IPS-18a (cell line): ENCODE measurements around the gene FIGNL2.

ENCODE experiments used
- H3K27ac ChIP-seq: one replicate; pipeline ENCODE4 v1.5.1; 2013; ENCODE audit warnings: low read length
- H3K27me3 ChIP-seq: one replicate; pipeline ENCODE4 v1.6.1; 2013; ENCODE audit warnings: mild to moderate bottlenecking, low read length; ENCODE audit not compliant: control insufficient read depth, insufficient read depth
- H3K36me3 ChIP-seq: one replicate; pipeline ENCODE4 v1.6.1; 2013; ENCODE audit warnings: low read depth, low read length; ENCODE audit not compliant: control insufficient read depth
- H3K4me1 ChIP-seq: one replicate; pipeline ENCODE4 v1.6.1; 2013; ENCODE audit warnings: low read depth, low read length; ENCODE audit not compliant: control insufficient read depth
- H3K4me3 ChIP-seq: one replicate; pipeline ENCODE4 v1.5.1; 2013; ENCODE audit warnings: low read length
- H3K9ac ChIP-seq: one replicate; pipeline ENCODE4 v1.6.1; 2013; ENCODE audit warnings: mild to moderate bottlenecking, low read length, moderate library complexity
- H3K9me3 ChIP-seq: one replicate; pipeline ENCODE4 v1.6.1; 2013; ENCODE audit warnings: low read depth, low read length; ENCODE audit not compliant: control insufficient read depth

FIGNL2 gene, protein sequence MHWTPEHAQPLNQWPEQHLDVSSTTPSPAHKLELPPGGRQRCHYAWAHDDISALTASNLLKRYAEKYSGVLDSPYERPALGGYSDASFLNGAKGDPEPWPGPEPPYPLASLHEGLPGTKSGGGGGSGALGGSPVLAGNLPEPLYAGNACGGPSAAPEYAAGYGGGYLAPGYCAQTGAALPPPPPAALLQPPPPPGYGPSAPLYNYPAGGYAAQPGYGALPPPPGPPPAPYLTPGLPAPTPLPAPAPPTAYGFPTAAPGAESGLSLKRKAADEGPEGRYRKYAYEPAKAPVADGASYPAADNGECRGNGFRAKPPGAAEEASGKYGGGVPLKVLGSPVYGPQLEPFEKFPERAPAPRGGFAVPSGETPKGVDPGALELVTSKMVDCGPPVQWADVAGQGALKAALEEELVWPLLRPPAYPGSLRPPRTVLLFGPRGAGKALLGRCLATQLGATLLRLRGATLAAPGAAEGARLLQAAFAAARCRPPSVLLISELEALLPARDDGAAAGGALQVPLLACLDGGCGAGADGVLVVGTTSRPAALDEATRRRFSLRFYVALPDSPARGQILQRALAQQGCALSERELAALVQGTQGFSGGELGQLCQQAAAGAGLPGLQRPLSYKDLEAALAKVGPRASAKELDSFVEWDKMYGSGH

DNA sequence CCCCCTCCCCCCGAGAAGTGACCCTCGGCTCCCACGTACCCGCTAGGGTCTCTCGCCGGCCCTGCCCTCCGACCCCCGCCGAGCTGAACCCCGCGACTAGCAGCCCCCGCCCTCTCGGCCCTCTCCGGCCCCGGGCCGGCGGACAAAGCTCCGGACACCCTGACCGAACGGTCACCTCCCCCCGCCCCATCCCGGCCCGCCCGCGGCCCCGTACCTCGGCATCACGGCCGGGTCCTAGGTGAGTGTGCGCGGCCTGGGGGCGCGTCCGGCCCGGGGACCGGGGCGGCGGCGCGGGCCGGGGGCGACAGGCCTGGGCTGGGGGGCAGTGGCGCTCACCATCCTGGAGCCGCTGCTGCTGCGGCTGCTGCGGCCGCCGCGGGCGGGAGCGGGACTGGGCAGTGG lies at the start of gene FIGNL2:
FIGNL2 (minus strand) TSS at position 393 of the 402 bp plus-strand sequence. CDS start 26,305 bp downstream, outside the sequence.
- peak within 1 kb of the TSS; percentile 43 for H3K9ac ChIP-seq
- peak within 1 kb of the TSS; percentile 72 for H3K4me3 ChIP-seq

DNA sequence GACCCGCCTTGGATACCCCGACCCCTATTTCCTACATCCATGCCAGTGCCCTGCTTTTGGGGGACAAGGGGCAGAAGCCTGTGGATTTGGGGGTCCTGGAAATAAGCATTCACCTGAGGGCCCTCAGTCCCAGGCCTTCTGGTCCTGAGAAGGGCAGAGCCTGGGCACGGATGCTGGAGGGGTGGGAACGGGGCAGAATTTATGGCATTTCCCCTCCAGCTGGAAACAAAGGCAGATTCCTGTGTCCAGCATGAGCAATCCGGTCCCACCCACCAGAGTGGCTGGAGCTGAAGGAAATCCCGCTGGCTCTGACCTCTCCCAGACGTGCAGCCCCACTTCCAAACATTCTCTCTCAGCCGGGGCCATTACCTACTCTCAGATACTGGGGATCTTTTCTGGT lies 48.7 kb upstream of the FIGNL2 start:
- Histone ChIP-seq H3K4me3 (no peak overlapping the region), H3K27me3 (no peaks in the 10 kb centered on the region), H3K36me3 (no peaks in the 10 kb centered on the region), H3K9ac (no peak overlapping the region), H3K9me3 (no peaks in the 10 kb centered on the region), H3K27ac (no peak overlapping the region), H3K4me1 (no peaks in the 10 kb centered on the region)

More for the DNA sequence above, at the start of gene FIGNL2:
- H3K9me3 ChIP-seq = no peaks in the 10 kb centered on the region
- H3K36me3 ChIP-seq = no peaks in the 10 kb centered on the region
- peaks cover 31% of the 10 kb centered on the region for H3K4me1 ChIP-seq
- H3K27me3 ChIP-seq = peaks cover 42% of the 10 kb centered on the region
- no peak within 1 kb of the TSS for H3K27ac ChIP-seq

DNA sequence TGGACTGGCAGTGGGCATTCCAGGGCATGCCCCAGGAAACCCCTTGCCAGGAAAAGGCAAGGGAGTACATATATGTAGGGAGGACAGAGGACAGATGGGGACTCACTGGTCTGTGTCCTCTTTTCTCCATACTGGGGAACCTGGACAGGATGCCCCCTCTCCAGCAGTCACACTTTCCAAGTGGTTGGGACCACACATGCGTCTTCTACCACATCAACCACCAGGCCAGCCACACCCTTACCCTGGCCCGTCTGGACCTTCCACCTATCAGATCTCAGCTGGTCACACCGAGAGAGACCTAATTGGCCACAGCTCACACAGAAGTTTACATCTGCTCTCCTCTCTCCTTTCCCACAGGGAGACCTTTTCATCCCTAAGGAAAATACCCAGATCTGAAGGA lies 47.7 kb upstream of the FIGNL2 start:
- Histone ChIP-seq H3K27me3 (no peaks in the 10 kb centered on the region), H3K9me3 (no peaks in the 10 kb centered on the region), H3K4me1 (no peaks in the 10 kb centered on the region), H3K27ac (no peak overlapping the region), H3K9ac (no peak overlapping the region), H3K36me3 (no peaks in the 10 kb centered on the region), H3K4me3 (no peak overlapping the region)

- H3K9me3 ChIP-seq = no peaks in the 10 kb centered on the region
- no peak overlapping the region for H3K27ac ChIP-seq
Observed at GRCh38 chr12:51895378-51896135, 47.0 kb upstream of the FIGNL2 start.

DNA sequence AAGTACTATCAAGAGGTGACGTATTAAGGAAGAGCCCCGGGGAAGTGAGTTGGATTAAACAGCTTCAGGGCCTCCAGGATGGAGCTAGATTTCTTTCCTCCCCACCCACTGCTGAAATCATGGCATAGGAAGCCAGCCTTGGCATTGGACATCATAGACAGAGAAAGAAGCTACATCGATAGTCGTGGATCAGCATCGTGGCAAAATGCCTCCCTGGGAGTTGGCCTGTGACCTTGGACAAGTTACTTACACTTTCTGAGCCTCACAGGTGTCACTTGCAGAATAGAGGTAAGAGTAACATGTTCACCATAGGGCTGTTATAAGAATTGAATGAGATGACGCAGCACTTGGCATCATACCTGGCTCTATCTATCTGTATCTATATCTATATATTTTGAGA lies 45.3 kb upstream of the FIGNL2 start:
- Histone ChIP-seq H3K9ac (no peak overlapping the region), H3K27ac (no peak overlapping the region), H3K4me3 (no peak overlapping the region), H3K9me3 (no peaks in the 10 kb centered on the region), H3K27me3 (no peaks in the 10 kb centered on the region), H3K4me1 (peaks cover 5% of the 10 kb centered on the region), H3K36me3 (no peaks in the 10 kb centered on the region)

More at GRCh38 chr12:51895378-51896135, 47.0 kb upstream of the FIGNL2 start:
- no peak overlapping the region for H3K9ac ChIP-seq
- no peaks in the 10 kb centered on the region for H3K4me1 ChIP-seq
- no peak overlapping the region for H3K4me3 ChIP-seq
- no peaks in the 10 kb centered on the region for H3K36me3 ChIP-seq
- no peaks in the 10 kb centered on the region for H3K27me3 ChIP-seq

GRCh38 chr12:51891843-51892242 lies 43.3 kb upstream of the FIGNL2 start:
- H3K4me1 ChIP-seq = peaks cover 5% of the 10 kb centered on the region
- H3K36me3 ChIP-seq = no peaks in the 10 kb centered on the region
- no peaks in the 10 kb centered on the region for H3K9me3 ChIP-seq
- peaks cover 6% of the 10 kb centered on the region for H3K27me3 ChIP-seq
- no peak overlapping the region for H3K4me3 ChIP-seq
- no peak overlapping the region for H3K9ac ChIP-seq
- H3K27ac ChIP-seq = no peak overlapping the region

DNA sequence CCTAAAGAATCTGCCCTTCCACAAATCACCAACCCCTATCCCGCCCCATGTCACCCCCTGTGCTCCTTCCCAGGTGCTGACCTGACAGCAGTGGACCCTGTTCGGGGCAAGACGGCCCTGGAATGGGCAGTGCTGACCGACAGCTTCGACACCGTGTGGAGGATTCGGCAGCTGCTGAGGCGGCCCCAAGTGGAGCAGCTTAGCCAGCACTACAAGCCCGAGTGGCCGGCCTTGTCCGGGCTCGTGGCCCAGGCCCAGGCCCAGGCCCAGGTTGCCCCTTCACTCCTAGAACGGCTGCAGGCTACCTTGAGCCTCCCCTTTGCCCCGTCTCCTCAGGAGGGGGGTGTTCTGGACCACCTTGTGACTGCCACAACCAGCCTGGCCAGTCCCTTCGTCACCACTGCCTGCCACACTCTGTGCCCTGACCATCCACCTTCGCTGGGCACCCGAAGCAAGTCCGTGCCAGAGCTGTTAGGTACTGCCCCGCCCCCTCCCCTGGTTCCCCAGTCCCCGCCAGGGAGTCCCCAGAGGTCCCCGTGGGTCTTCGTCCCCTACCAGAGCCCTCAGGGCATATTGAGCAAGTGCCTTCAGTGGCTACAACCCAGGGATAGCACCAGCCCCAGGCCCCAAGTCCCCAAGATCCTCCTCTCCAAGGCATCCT lies 42.1 kb upstream of the FIGNL2 start:
- no peak overlapping the region for H3K27ac ChIP-seq
- H3K4me3 ChIP-seq = no peak overlapping the region
- H3K9ac ChIP-seq = no peak overlapping the region
- H3K36me3 ChIP-seq = no peaks in the 10 kb centered on the region
- H3K9me3 ChIP-seq = no peaks in the 10 kb centered on the region
- peaks cover 8% of the 10 kb centered on the region for H3K4me1 ChIP-seq
- peaks cover 6% of the 10 kb centered on the region for H3K27me3 ChIP-seq

DNA sequence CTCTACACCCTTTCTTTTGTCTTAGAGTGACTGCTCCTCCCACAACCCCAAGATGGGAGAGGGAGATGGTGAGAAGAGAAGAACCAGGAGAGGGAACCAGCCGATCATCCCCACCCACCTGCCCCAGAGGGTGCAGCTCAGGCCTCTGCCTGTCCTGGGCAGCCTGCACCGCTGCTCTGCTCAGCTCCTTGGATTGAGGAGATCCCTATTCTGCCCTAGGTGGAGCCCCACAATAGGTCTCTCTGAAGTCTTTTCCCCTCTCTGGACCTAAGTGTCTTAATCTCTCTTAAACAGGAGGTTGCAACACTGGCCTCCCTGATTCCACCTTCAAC lies 41.6 kb upstream of the FIGNL2 start:
- no peak overlapping the region for H3K27ac ChIP-seq
- H3K9me3 ChIP-seq = no peaks in the 10 kb centered on the region
- no peaks in the 10 kb centered on the region for H3K36me3 ChIP-seq
- no peak overlapping the region for H3K4me3 ChIP-seq
- H3K27me3 ChIP-seq = peaks cover 6% of the 10 kb centered on the region
- peaks cover 8% of the 10 kb centered on the region for H3K4me1 ChIP-seq
- H3K9ac ChIP-seq = no peak overlapping the region

- Histone ChIP-seq H3K4me3 (no peak overlapping the region), H3K9me3 (no peaks in the 10 kb centered on the region), H3K36me3 (no peaks in the 10 kb centered on the region), H3K27ac (no peak overlapping the region), H3K9ac (no peak overlapping the region), H3K27me3 (peaks cover 6% of the 10 kb centered on the region), H3K4me1 (peaks cover 8% of the 10 kb centered on the region)
Observed at GRCh38 chr12:51889216-51890132, 41.0 kb upstream of the FIGNL2 start.

DNA sequence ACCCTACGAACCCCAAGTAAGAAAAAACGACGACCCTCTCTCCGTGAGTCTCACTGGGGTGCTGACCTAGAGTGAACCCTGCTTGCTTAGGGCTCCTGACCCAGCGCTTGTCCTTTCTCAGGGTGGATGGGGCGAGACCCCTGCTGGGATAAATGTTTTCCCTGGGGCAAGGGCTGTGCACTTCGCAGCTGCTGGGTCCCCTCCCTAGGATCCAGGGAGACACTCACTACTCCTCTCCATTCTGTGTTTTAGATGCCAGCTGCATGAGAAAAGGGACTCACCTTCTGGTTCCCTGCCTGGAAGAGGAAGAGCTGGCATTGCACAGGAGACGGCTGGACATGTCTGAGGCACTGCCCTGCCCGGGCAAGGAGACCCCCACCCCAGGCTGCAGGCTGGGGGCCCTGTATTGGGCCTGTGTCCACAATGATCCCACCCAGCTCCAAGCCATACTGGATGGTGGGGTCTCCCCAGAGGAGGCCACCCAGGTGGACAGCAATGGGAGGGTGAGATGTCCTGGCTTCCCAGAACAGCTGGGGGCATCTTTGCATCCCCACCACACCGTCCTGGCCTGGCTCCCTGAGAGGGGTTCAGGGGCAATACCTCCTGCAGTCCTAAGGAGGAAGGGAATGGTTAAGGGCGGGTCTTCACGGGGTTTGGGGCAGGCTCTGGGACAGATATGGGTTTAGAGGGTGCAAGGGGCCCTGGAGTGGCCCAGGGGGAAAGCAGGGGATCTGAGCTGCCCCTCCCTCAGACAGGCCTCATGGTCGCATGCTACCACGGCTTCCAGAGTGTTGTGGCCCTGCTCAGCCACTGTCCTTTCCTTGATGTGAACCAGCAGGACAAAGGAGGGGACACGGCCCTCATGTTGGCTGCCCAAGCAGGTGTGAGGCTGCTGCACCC lies 40.0 kb upstream of the FIGNL2 start:
- Histone ChIP-seq H3K4me1 (peaks cover 8% of the 10 kb centered on the region), H3K27ac (no peak overlapping the region), H3K27me3 (peaks cover 6% of the 10 kb centered on the region), H3K9me3 (no peaks in the 10 kb centered on the region), H3K4me3 (peak overlapping the region; percentile 51), H3K9ac (no peak overlapping the region), H3K36me3 (no peaks in the 10 kb centered on the region)
